ENCODE results near the gene SMG9.

DNA sequence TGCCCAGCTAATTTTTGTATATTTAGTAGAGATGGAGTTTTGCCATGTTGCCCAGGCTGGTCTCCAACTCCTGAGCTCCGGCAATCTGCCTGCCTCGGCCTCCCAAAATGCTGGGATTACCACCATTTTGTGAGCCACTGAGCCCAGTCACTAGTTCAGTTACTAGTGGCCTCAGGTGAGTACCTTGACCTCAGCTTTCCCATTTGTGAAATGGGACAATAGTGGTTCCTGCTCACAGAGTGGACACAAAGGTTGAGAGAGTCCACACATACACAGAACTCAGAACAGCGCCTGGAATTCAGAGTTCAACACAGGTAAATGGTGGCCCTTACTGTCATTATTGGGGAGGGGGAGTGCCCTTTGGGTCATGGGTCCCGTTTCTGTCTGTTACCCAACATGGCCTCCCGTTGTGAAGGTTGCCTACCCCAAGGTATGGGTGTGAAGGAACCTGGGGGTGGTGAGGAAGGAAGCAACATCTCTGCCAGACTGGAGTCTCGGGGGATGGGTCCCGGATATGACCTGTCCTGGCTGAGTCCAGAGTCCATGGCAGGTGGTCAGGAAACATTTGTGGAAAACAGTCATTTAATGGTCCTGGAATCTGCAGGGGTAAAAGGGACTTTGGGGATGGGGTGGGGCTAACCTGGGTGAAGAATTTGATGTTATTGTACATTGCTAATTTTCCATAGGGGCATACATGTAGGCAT, 50.6 kb downstream of the SMG9 start:
- TF ChIP-seq, protein P1, sequence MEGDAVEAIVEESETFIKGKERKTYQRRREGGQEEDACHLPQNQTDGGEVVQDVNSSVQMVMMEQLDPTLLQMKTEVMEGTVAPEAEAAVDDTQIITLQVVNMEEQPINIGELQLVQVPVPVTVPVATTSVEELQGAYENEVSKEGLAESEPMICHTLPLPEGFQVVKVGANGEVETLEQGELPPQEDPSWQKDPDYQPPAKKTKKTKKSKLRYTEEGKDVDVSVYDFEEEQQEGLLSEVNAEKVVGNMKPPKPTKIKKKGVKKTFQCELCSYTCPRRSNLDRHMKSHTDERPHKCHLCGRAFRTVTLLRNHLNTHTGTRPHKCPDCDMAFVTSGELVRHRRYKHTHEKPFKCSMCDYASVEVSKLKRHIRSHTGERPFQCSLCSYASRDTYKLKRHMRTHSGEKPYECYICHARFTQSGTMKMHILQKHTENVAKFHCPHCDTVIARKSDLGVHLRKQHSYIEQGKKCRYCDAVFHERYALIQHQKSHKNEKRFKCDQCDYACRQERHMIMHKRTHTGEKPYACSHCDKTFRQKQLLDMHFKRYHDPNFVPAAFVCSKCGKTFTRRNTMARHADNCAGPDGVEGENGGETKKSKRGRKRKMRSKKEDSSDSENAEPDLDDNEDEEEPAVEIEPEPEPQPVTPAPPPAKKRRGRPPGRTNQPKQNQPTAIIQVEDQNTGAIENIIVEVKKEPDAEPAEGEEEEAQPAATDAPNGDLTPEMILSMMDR (IDR thresholded peaks at IDR 0.05): no peak
- no peak for TF ChIP-seq POLR2A (IDR thresholded peaks at IDR 0.05)

All from esophagus squamous epithelium (tissue), 4 donors.